ENCODE measurements around the gene ZG16.

ZG16 gene

DNA sequence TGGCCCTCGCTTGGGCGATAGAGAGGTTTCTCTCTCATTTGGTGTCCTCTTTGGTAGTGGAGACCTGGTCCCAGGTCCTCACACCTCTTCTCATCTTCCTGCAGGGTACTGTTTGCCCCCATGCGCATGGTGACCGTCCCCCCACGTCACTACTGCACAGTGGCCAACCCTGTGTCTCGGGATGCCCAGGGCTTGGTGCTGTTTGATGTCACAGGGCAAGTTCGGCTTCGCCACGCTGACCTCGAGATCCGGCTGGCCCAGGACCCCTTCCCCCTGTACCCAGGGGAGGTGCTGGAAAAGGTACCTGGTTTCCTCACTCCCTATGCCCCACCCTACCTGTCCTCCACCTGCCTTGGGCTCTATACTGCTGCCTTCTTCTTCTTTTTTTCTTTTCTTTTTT, 52.7 kb downstream of the ZG16 start:
- DNase-seq: no peak

- DNase-seq: no peak
Measured at GRCh38 chr16:29831490-29831889, 53.4 kb downstream of the ZG16 start.
